ENCODE results near the gene RPUSD1. TPM values are rescaled to one million over a fixed set of nuclear protein-coding genes. Genes with fewer than 3 reads are reported as not detected.
A peak's percentile ranks its signal among the peaks of the same experiment; 100 is the strongest.

The RPUSD1 gene
- total and polyA plus RNA-seq, 9 donors = 11.1 to 18.6 (median 15.4) TPM; not detected in 1

GRCh38 chr16:791131-791530 is 3.0 kb upstream of the RPUSD1 start:
- DNase-seq = no peak
- Histone ChIP-seq H3K4me1 (ENCODE audit: insufficient read depth) (peaks cover 10% of the 10 kb centered on the region), H3K9me3 (no peaks in the 10 kb centered on the region), H3K36me3 (no peaks in the 10 kb centered on the region), H3K27me3 (no peaks in the 10 kb centered on the region), H3K27ac (no peak overlapping the region), H3K4me3 (no peak overlapping the region)
- 93 to 98% (median 94%) methylated on average over 23 of the region's 23 CpGs for WGBS, 3 donors
- TF ChIP-seq CTCF (IDR thresholded peaks at IDR 0.05) (no peak), EP300 (IDR thresholded peaks at IDR 0.05) (no peak), POLR2A (IDR thresholded peaks at IDR 0.05) (no peak)
- intact Hi-C loops (cut with DNase I) = no loop called here

- no peak for TF ChIP-seq EP300 (IDR thresholded peaks at IDR 0.05)
- no peak for TF ChIP-seq POLR2A (IDR thresholded peaks at IDR 0.05)
- TF ChIP-seq CTCF (IDR thresholded peaks at IDR 0.05) = no peak
- Histone ChIP-seq H3K36me3 (no peaks in the 10 kb centered on the region), H3K4me3 (no peak overlapping the region), H3K9me3 (no peaks in the 10 kb centered on the region), H3K4me1 (ENCODE audit: insufficient read depth) (peaks cover 10% of the 10 kb centered on the region), H3K27ac (no peak overlapping the region), H3K27me3 (no peaks in the 10 kb centered on the region)
- intact Hi-C loops (cut with DNase I) = no loop called here
- 92 to 95% (median 92%) methylated on average over 17 of the region's 17 CpGs for WGBS, 3 donors
- no peak for DNase-seq
These were observed 1.9 kb upstream of the RPUSD1 start for GRCh38 chr16:790086-790485.

- intact Hi-C loops (cut with DNase I) = no loop called here
- Histone ChIP-seq H3K4me1 (ENCODE audit: insufficient read depth) (peaks cover 10% of the 10 kb centered on the region), H3K27ac (no peak overlapping the region), H3K27me3 (no peaks in the 10 kb centered on the region), H3K36me3 (no peaks in the 10 kb centered on the region), H3K9me3 (no peaks in the 10 kb centered on the region), H3K4me3 (peak overlapping the region; percentile 50)
- no peak for DNase-seq
- no peak for TF ChIP-seq CTCF (IDR thresholded peaks at IDR 0.05)
- TF ChIP-seq POLR2A (IDR thresholded peaks at IDR 0.05) = no peak
- TF ChIP-seq EP300 (IDR thresholded peaks at IDR 0.05) = no peak
- WGBS, 3 donors = 58 to 65% (median 65%) methylated on average over 23 to 33 of the region's 33 CpGs
These were observed 1.1 kb upstream of the RPUSD1 start for GRCh38 chr16:789191-789850.

GRCh38 chr16:788399-789126 is 382 bp upstream of the RPUSD1 start, which contains the start of gene CHTF18:
Gene CHTF18, plus strand, starts transcription at chr16:788620. Its CDS starts 65 bp downstream, at chr16:788685.
- Histone ChIP-seq H3K4me1 (ENCODE audit: insufficient read depth) (peaks cover 13% of the 10 kb centered on the region), H3K9me3 (no peaks in the 10 kb centered on the region), H3K27ac (no peak within 1 kb of the TSS), H3K4me3 (peak within 1 kb of the TSS; percentile 88), H3K27me3 (no peaks in the 10 kb centered on the region), H3K36me3 (no peaks in the 10 kb centered on the region)
- intact Hi-C loops (cut with DNase I) = no loop called here
- TF ChIP-seq EP300 (IDR thresholded peaks at IDR 0.05) = no peak
- no peak for TF ChIP-seq CTCF (IDR thresholded peaks at IDR 0.05)
- TF ChIP-seq POLR2A (IDR thresholded peaks at IDR 0.05) = no peak
- peak; percentile 90 to 96 (median 93) for DNase-seq
- 0 to 1% (median 1%) methylated on average over 47 to 95 of the region's 97 CpGs for WGBS, 3 donors
